ENCODE measurements around the gene PPFIBP1.

- TF ChIP-seq EP300 (IDR thresholded peaks at IDR 0.05; ENCODE audit: low read length) (no peak), RCOR1 (IDR thresholded peaks at IDR 0.05; ENCODE audit: borderline replicate concordance in 1 of 2, low read depth in 2 of 2, low read length in 2 of 2) (no peak), CTCF (IDR thresholded peaks at IDR 0.05 in 2 of 3, conservative IDR thresholded peaks at IDR 0.05 in 1 of 3; ENCODE audit: insufficient read depth in 2 of 3, low read depth in 1 of 3, low read length in 3 of 3) (no peak), HMG20B (CRISPR knock-in tag; IDR thresholded peaks at IDR 0.05) (no peak), ZHX1 (conservative IDR thresholded peaks at IDR 0.05; ENCODE audit: low read length) (no peak), MAZ (CRISPR knock-in tag; conservative IDR thresholded peaks at IDR 0.05 in 1 of 2, IDR thresholded peaks at IDR 0.05 in 1 of 2) (no peak), ADNP (tag; IDR thresholded peaks at IDR 0.05) (no peak), FOXA1 (IDR thresholded peaks at IDR 0.05; ENCODE audit: borderline replicate concordance) (no peak), RFX5 (IDR thresholded peaks at IDR 0.05; ENCODE audit: low read depth, low read length) (no peak)
Observed at GRCh38 chr12:27631365-27631764, 107.4 kb downstream of the PPFIBP1 start.

All from K562 (cell line).